Heart left ventricle (tissue), 13 donors: ENCODE results near the gene SCN4B.

Source experiments
- POLR2A ChIP-seq, 2 donors: fragments of 450-650 bp; IDR thresholded peaks; one replicate each; pipeline ENCODE4 v1.6.1; 2017; ENCODE audit warnings: antibody characterized with exemption in 2 of 2, mild to moderate bottlenecking in 2 of 2, moderate library complexity in 2 of 2
- TF ChIP-seq, protein P1 (sequence below), 12 donors: fragments of 200-600 bp; sonication (generic) in 4 of 12; IDR thresholded peaks; one replicate each; pipeline versions ENCODE4 v1.5.0 to v1.8.0; 2018 to 2022; ENCODE audit warnings: antibody characterized with exemption in 12 of 12, mild to moderate bottlenecking in 5 of 12
- donor health status: ischemic (EF 13 %, LVEDD 7.1; RV severe dilation, severe dysfunction).
- donor health status: DM: no; HTN: yes; CAD: no.
- donor health status: DM: no; HTN: no; CAD: no.
- donor health status: ischemic (EF 25% LVEDD 6.9; RV normal size, moderate dysfunction).
- donor health status: ischemic (EF 25% LVEDD 5.7; RV mildly dilated, moderate dysfunction).
- donor health status: ischemic (EF 35%, LVEDD 5.7; RV mildly dilated, moderate dysfunction).
- donor health status: nonischemic (EF 11% LVEDD 7.7; RV severe dilation, severe dysfunction).
- donor health status: DM: yes; HTN: yes; CAD: no.
- donor health status: PGD.
- donor health status: ischemic (EF 29% LVEDD 5.4; RV normal size, mild dysfunction).
- donor health status: nonischemic (EF 23%, LVEDD 6.1; RV moderate dilation, normal function).

DNA sequence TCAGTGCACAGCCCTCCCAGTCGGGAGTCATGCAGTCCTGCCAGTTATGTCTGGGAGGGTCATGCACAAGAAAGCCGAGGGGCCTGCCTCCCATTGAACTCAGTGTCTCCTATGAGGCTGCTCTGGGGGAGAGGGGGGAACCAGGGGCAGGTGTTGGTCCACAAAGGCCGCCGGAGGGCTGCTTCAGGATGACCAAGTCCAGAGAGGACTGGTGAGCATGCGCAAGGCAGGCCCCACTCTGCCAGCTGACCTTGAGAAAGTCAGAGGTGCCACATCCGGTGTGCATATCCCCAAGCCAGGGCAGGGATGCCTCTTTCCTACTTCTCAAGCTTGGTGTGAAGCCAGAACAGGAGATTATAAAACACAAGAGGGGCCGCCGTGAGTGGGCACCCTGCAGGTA is 4.4 kb downstream of the SCN4B start:
- TF ChIP-seq, protein P1, sequence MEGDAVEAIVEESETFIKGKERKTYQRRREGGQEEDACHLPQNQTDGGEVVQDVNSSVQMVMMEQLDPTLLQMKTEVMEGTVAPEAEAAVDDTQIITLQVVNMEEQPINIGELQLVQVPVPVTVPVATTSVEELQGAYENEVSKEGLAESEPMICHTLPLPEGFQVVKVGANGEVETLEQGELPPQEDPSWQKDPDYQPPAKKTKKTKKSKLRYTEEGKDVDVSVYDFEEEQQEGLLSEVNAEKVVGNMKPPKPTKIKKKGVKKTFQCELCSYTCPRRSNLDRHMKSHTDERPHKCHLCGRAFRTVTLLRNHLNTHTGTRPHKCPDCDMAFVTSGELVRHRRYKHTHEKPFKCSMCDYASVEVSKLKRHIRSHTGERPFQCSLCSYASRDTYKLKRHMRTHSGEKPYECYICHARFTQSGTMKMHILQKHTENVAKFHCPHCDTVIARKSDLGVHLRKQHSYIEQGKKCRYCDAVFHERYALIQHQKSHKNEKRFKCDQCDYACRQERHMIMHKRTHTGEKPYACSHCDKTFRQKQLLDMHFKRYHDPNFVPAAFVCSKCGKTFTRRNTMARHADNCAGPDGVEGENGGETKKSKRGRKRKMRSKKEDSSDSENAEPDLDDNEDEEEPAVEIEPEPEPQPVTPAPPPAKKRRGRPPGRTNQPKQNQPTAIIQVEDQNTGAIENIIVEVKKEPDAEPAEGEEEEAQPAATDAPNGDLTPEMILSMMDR (IDR thresholded peaks at IDR 0.05): no peak
- no peak for TF ChIP-seq POLR2A (IDR thresholded peaks at IDR 0.05)
